ENCODE results near the gene LTBP2.

LTBP2 gene

DNA sequence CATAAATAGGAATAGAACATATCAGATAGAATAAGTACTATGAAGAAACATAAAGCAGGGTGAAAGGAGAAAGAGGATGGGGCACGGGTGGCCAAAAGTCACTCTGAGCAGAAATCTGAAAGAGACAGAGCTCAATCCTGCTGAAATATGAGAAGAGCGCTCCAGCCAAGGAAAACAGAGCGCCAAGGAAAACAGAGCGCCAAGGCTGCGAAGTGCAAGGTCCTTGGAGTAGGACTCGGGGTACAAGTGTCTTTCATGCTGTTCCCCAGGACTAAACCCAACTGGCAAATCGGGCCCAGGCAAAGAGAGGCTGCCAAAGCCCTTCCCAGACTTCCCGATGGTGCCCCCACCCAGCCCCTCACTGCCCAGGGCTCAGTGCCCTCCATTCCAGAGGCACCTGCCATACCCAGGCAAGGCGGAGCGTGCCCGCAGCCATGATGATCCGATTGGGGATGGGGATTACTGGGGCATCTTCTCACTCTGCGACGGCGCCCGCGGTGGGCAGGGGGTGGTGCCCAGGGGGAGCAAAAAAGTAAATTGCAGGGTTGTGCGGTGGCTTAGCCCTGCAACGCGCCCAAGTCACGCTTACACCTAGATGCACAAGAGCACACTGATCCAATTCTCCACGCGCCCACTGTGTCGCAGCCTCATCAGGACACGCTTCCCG, 1.7 kb downstream of the LTBP2 start:
- TF ChIP-seq, protein P1, sequence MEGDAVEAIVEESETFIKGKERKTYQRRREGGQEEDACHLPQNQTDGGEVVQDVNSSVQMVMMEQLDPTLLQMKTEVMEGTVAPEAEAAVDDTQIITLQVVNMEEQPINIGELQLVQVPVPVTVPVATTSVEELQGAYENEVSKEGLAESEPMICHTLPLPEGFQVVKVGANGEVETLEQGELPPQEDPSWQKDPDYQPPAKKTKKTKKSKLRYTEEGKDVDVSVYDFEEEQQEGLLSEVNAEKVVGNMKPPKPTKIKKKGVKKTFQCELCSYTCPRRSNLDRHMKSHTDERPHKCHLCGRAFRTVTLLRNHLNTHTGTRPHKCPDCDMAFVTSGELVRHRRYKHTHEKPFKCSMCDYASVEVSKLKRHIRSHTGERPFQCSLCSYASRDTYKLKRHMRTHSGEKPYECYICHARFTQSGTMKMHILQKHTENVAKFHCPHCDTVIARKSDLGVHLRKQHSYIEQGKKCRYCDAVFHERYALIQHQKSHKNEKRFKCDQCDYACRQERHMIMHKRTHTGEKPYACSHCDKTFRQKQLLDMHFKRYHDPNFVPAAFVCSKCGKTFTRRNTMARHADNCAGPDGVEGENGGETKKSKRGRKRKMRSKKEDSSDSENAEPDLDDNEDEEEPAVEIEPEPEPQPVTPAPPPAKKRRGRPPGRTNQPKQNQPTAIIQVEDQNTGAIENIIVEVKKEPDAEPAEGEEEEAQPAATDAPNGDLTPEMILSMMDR (IDR thresholded peaks at IDR 0.05): no peak

DNA sequence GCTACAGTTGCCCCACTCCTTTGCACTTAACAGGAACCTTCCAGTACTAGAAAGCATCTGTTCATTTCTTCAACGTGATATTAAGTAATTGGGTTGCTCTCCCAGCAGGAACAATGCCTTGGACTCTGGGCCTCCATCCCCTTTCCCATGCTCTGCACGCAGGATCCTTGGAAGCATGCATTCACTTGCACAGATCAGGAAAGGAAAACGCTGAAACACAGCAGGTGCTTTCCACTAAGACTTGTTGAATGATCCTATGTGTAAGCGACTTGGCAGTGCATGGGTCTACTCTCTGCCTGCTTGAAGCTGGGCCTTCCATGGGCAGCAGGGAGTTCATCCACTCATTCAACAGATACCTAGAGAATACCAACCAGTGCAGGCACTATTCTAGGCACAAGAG, 2.3 kb downstream of the LTBP2 start:
- TF ChIP-seq, protein P1 (IDR thresholded peaks at IDR 0.05): no peak

DNA sequence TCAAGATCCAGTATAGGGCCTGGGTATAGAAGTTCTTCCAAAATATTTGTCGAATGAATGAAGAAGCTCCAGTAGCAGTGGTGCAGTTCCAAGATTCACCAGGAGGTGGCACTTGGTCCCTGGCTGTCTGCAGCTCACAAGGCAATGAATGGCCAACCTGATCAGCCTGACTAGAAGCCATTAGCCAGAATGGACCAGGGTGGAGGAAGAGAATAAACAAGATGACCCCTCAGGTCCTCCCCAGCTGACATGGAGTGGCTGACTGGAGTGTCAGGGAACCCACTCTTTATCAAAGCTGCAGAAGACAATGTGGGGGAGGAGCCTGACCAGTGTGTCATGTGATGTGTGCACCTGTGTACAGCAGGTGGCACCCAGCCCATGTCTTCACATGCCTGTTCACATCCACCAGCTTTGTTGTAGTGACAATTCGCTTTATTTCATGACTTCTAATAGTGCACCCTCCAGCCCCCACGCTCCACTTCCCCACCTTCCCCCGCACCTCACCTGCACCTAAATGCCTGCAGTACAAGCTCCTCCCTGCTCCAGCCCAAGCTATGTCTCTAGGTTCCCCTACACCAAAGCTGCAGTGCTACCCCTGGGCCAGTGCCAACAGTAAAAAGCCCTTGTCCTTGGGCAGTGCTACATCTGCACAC, 3.0 kb downstream of the LTBP2 start:
- TF ChIP-seq, protein P1 (IDR thresholded peaks at IDR 0.05): peak; percentile 99

DNA sequence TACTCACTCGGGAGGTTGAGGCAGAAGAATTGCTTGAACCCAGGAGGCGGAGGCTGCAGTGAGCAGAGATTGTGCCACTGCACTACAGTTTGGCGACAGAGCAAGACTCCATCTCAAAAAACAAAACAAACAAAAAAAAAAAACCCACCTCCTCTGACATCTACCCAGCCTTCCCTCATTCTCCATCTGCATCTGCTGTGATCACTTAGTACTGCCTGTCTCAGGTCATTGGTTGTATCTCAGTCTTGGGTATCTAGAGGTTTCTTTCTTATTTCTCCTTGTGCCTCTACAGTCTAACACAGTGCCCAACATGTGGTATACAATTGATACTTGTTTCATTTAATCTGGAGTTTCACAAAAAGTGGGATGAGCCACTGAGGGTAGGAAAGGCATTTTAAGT, 5.3 kb downstream of the LTBP2 start:
- TF ChIP-seq, protein P1 (IDR thresholded peaks at IDR 0.05): no peak

DNA sequence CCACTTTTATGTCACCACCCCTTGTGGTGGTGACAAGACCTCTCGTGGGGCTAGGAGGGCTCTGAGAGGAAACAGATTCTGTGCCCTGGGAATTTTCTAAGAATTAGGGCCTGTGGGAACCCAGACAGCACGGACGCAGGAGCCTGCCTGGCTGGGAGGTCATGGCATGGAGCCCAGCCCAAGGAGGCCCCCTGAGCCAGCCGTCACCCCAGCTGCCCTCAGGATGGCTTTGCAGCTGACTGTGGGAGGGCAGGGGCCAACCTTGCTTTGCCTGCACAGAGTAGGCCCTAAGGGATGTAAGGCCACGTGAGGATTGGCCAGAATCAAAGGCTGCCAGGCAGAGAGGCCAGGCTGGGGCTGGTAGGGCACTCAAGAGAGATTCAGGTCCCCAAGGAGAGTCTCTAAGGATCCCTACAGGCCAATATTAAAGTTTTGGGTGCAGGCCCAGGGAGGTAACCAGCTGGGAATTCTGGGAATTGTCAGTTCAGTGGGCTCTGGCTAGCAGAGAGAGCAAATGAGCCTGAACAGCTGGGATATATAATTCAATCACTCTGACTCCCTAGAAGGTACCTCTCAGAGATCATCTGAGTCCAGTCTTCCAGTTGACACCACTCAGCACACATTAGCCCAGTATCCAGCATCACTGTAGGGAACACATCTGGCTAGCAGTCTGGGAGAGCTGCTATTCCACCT, 6.4 kb downstream of the LTBP2 start:
- TF ChIP-seq, protein P1 (IDR thresholded peaks at IDR 0.05): no peak

DNA sequence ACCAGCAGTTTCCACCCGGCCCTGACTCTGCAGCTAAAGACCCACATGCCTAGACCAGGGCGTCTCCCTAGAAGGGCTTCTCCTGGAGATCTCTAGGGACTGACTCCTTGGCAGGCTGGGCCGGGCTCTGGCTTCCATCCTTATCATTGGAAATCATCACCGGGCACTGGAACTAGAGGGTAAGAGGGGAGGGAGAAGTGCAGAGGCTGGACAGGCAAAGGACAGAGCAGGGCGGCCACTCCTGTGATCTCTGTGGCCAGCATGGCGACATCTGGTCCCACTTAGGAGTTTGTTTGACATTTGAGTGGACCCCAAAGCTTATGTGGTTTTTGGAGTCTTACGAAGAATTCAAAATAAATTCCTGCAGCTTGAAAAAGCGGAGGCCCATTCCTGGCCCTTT, 7.1 kb downstream of the LTBP2 start:
- TF ChIP-seq, protein P1 (IDR thresholded peaks at IDR 0.05): no peak

DNA sequence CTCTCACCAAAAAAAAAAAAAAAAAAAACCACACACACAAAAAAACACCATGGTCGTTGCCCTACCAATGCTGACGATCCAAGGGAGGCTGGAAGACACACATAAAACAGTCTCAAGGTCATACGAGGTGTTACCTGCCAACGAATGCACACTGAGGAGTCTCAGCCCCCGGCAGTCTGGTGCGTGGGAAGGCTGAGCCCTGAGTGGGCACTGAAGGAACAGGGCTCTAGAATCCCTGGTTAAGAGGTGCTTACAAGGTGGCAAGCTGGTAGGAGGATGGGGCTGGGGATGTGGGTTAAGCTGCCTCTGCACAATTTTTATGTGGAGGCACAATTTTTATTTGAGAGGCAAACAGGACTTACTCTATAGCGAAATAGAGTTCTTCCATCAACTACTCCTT, 7.9 kb downstream of the LTBP2 start:
- TF ChIP-seq, protein P1 (IDR thresholded peaks at IDR 0.05): no peak
